ENCODE data around the gene NECAP2.

Gene NECAP2

DNA sequence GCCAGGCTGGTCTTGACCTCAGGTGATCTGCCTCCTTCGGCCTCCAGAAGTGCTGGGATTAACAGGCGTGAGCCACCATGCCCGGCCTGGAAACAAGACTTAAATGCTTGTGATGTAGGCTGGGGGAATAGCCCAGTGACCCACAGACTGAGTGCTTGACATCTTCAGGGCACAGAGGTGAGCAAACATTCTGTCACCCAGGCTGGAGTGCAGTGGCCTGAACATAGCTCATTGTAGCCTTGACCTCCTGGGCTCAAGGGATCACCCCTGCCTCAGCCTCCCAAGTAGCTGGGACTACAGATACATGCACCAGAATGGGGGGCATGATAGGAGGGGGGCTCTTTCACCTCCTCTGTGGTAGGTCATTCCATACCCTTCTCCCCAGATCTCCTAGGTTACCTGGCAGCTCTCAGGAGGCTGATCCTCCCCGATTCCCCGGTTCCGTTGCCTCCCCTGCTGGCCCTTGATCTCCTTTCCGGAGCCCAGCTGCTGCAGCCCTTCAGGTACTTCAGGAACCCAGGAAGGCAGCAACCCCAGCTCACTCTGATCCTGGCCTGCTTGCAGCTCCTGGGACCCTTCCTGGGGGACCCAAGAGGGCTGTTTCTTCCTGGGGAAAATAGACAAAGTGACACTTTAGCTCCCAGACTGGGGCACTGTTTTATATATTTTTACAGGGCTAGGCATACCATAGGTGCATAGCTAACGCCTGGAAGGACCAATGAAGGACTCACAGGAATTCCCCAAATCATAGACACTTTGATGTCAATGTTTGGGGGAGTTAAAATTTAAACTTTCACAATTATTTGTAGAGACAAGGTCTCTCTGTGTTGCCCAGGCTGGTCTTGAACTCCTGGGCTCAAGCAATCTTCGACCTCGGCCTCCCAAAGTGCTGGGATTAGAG, 15.1 kb upstream of the NECAP2 start:
- intact Hi-C loops (cut with DNase I): no loop called here
- DNase-seq: no peak

DNA sequence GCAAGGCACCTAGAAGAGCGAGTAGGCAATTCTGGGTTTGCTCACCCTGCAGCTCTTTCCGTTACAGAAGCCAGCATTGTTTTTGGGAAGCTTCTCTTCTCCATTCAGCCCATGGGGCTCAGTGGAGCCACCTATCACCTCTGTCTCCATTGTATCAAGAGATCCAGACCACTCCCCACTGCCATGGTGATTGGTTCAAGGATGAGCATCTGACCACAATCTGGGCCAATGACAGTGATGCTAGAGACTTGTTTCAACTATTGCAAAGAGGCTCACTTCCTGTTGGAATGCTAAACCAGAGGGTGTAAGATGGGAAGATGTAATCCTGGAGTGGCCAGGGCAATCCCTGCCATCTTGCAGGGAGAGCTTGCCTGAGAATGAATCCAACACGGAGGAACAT, 9.9 kb upstream of the NECAP2 start:
- DNase-seq: no peak

DNA sequence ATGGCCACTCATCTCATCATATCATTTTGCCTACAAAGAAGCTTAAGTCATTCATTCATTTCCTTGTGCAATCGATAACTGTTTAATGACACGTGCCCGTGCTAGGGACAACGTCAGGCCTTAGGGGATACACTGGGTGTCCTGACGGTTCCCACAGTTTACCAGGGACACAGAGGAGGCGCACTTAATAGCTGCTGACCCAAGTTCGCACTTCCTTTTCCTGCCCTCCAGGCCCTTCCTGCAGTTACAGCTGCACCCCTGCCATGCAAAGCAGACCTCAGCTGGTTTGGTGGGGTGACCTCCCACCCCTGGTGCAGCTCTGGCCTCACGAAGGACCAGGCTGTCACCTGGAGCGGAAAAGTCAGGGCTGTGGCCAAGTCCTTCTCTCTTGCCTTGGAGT, 7.5 kb upstream of the NECAP2 start:
- DNase-seq: no peak
- intact Hi-C loops (cut with DNase I): no loop called here

More for the DNA sequence above, 9.9 kb upstream of the NECAP2 start:
- intact Hi-C loops (cut with DNase I): no loop called here

DNA sequence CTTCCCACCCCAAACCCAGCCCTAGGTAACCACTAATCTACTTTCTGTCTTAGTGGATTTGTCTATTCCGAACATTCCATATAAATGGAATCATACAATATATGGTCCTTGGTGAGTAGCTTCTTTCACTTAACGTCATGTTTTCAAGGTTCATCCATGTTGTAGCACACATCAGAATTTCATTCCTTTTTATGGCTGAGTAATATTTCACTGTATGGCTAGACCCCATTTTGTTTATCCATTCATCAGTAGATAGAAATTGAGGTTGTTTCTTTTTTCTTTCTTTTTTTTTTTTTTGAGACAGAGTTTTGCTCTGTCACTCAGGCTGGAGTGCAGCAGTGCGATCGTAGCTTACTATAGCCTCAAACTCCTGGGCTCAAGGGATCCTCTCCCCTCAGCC, 6.5 kb upstream of the NECAP2 start:
- DNase-seq: no peak
- intact Hi-C loops (cut with DNase I): no loop called here

DNA sequence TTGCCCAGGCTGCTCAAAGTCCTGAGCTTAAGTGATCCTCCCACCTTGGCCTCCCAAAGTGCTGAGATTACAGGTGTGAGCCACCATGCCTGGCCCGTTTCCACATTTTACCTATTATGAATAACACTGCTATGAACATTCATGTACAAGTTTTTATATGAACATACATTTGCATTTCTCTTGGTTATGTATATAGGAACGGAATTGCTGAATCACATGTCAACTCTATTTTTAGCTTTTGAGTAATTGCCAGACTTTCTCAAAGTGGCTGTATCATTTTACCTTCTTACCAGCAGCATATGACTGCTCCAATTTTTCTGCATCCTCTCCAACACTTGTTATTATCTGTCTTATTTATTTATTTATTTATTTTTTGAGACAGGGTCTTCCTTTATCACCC, 6.0 kb upstream of the NECAP2 start:
- intact Hi-C loops (cut with DNase I): no loop called here

DNA sequence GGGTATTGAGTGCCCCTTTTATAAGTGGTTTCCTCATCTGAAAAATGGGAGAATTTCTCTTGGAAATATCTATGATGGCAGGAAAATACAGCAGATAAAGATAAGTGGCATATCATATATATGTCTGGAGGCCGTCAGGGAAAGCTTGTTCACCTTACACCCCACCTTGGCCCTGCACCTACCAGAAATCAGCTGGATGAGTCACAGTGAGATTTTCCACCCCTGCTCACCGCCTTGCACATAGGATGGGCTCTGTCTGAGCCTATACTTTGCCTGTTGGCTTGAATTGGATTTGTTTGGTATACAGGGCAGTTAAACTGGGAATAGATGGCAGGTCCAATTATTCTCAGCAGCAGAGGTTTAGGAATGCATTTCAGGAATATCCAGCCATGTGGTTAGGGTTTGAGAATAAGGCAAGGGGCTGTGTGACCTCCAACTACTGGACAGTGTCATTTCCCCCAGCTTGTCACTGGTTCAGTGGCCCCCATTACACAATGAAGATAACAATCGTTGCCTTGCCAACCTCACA, 3.5 kb upstream of the NECAP2 start, which contains the start of gene SPATA21:
SPATA21 (minus strand) TSS at position 479 of the 529 bp plus-strand sequence. CDS start 6,053 bp downstream, outside the sequence.
- no peak for DNase-seq
- intact Hi-C loops (cut with DNase I): loop anchor here (5.0 kb wide), 1 partner anchor 360 kb away; no protein-coding TSS in a partner anchor

More for the DNA sequence above, 6.0 kb upstream of the NECAP2 start:
- no peak for DNase-seq

DNA sequence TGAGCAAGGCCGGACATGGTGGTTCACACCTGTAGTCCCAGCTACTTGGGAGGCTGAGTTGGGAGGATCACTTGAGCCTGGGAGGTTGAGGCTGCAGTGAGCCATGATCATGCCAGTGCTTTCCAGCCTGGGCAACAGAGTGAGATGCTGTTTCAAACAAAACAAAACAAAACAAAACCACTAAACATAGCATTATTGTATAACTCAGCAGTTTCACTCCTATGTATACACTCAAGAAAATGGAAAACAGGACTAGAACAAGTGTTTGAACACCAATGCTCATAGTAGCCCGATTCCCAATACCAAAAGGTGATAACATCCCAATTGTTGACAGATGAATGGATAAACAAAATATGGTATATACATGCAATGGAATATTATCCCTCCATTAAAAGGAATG, 2.0 kb upstream of the NECAP2 start:
- intact Hi-C loops (cut with DNase I): loop anchor here (5.0 kb wide), 1 partner anchor 361 kb away; no protein-coding TSS in a partner anchor
- no peak for DNase-seq

DNA sequence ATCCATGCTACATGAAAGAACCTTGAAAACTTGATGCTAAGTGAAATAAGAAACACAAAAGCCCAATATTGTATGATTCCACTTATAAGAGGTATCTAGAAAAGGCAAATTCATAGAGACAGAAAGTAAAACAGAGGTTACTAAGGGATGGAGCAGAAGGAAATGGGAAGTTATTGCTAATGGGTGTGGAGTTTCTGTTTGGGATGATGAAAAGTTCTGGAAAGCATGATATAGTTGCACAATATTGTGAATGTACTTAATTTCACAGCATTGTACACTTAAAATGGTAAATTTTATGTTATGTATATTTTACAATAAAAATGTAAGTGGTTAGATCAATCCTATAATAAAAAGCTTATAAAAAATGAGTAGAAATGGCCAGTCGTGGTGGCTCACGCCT, 1.6 kb upstream of the NECAP2 start:
- DNase-seq: no peak

DNA sequence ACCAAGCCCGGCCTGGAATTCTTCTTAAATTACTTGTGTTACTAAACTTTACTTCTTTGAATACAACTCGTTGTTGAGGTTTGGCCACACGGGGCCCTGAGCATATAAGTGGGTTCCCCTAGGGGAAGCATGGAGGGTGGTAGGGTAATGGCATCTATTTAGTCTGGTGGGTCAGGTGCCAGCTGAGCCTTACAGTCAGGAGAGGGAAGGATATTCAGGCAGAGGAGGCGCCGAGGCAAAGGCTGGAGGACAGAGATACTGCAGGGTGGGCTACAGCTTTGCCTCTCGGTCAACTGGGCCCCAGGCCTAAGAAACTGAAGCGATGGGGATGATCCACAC, 424 bp upstream of the NECAP2 start:
- no peak for DNase-seq
- intact Hi-C loops (cut with DNase I): no loop called here

More for the DNA sequence above, 1.6 kb upstream of the NECAP2 start:
- intact Hi-C loops (cut with DNase I): loop anchor here (5.0 kb wide), 1 partner anchor 362 kb away; no protein-coding TSS in a partner anchor

DNA sequence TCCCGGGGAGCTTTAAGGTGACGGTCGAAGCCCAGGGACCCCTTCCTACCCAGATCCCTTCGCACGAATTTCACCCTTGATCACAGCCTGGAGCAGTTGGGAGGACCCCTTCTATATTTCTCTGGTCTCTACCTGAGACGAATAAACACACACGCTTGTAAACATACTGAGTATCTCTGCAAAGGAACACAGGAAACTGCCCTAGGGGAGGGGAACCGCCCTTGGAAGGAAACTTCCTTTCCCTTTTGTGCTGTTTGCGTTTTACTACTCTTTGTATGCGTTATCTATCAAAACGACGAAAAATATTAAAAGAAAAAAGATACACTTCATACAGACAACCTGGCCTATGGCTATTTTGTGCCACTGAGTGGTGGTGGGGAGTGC, 750 bp downstream of the NECAP2 start:
- intact Hi-C loops (cut with DNase I): no loop called here
- no peak for DNase-seq

DNA sequence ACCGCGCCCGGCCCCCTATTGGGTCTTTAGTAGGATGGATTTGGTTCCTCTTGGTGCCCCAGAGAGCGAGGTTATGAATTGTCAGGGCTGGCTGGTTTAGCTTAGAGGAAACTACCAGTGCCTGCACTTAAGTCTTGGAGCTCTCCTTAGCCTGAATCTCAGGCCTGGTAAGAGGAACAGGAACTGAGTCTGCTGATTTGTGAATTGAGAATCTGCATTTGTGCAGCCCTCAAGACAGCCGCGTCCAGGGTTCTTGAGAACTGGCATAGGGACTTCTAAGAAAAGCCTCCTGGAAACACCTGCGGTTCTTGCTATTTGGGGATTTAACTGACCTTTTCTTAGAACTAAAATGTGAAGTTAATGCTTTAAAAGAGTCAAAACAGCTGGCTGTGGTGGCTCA, 1.7 kb downstream of the NECAP2 start:
- intact Hi-C loops (cut with DNase I): no loop called here
- no peak for DNase-seq

DNA sequence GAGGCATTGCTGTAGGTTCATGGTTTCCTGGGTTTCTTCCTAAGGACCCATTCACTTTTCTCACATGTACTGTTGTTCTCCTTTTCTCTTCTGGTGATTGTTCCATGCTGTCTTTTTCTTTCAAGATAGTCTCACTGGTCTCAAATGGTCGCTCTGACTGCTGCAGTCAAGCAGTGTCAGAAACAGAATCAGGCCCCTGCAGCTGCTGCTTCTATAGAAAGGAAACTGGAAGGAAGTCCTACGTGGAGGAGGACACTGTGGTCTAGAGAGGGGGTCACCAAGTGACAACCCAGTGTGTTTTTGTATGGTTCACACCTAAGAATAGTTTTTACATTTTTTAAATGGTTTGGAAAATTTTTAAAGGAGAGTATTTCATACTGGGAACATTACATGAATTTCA, 2.4 kb downstream of the NECAP2 start:
- DNase-seq: no peak
- intact Hi-C loops (cut with DNase I): no loop called here

DNA sequence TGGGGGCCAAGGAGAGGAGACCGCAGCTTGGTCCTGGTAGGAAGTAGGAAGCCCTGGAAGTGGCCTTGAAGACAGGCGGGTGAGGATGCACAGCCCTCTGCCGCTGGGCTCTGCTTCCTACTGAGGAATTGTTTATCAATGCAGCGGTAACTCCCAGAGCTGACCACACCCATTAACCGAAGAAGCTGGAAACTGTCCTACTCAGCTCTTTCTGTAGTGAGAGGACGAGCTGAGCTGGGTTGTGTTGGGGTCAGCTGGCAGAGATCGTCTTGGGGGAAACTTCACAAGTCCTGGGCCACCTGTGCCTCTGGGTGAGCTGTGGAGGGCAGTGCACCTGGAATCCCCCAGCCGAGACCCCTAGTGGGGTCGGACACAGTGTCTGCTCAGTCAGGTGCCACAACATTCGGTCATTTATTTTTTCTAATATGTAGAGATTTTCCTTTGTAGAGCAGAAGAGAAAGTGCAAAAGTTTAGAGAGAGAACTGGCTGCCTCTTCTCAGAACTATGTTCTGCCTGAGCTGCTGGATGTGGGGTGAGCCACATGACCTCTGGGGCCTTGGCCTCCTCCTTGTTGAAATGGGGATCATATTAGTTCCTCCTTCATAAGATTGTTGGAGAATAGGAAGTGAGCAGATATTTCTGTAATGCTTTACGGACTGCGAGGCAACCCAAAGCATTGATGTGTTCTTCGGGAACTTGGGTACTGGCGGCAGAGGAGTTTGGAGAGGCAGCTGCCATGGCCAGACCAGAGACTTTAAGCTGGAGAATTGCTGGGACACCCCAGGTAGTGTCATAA, 3.6 kb downstream of the NECAP2 start:
- DNase-seq: peak in 1 of 10 donors; percentile 64

DNA sequence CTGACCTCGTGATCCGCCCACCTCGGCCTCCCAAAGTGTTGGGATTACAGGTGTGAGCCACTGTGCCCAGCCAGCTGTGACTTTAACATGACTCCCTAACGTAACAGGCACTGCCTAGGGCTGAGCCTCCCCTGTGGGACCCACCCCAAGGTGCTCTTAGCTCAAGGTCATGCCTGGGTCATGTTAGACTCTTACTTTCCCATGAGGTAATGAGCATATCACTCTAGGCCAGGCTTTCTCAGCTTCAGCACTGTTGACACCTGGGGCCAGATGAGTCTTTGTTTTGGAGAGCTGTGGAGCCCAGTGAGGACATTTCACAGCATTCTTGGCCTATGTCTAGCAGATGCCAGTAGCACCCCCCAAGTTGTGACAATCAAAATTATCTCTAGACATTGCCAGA, 4.5 kb downstream of the NECAP2 start:
- intact Hi-C loops (cut with DNase I): no loop called here
- DNase-seq: peak in 2 of 10 donors; percentile 18 to 32

More for the DNA sequence above, 3.6 kb downstream of the NECAP2 start:
- intact Hi-C loops (cut with DNase I): no loop called here

DNA sequence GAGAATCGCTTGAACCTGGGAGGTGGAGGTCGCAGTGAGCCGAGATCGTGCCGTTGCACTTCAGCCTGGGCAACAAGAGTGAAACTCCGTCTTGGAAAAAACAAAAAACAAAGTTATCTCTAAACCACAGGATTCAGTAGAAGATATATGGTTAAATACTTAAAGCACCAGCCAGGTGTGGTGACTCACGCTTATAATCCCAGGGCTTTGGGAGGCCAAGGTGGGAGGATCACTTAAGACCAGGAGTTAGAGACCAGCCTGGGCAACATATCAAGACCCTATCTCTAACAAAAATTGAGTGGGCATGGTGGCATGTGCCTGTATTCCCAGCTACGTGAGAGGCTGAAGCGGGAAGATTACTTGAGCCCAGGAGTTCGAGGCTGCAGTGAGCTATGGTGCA, 5.6 kb downstream of the NECAP2 start:
- DNase-seq: peak in 1 of 10 donors; percentile 14
- intact Hi-C loops (cut with DNase I): no loop called here

DNA sequence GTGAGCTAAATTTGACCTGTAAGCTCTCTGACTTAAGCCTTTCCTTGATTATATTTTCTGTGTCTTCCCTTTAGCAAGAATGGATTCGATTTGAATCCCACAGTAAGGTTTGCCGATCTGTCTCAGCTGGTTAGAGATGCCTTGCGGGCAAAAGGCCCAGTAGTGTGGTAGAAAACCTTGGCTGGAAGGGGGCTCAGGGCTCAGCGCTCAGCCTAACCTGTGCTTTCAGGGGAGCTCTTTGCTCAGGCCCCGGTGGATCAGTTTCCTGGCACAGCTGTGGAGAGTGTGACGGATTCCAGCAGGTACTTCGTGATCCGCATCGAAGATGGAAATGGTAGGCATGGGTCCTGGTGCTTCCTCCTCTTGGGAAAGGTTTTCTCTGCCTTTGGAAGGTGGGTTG, 7.1 kb downstream of the NECAP2 start:
- peak in 2 of 10 donors; percentile 33 to 42 for DNase-seq
- intact Hi-C loops (cut with DNase I): no loop called here

DNA sequence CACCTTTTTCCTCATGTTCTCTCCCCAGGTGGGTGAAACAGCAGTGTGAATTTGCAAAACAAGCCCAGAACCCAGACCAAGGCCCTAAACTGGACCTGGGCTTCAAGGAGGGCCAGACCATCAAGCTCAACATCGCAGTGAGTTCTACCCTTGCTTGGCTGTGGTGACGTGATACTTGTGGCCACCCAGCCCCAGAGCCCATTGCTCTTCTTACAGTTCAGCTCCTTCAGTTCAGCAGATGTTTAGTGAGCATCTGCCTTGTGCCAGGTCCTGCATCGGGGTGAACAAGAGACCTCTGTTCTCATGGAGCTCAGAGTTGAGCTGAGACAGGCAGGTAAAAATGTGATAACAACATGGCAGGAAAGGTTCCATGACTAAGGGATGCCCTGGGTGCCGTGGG, 8.5 kb downstream of the NECAP2 start:
- intact Hi-C loops (cut with DNase I): no loop called here
- DNase-seq: no peak

DNA sequence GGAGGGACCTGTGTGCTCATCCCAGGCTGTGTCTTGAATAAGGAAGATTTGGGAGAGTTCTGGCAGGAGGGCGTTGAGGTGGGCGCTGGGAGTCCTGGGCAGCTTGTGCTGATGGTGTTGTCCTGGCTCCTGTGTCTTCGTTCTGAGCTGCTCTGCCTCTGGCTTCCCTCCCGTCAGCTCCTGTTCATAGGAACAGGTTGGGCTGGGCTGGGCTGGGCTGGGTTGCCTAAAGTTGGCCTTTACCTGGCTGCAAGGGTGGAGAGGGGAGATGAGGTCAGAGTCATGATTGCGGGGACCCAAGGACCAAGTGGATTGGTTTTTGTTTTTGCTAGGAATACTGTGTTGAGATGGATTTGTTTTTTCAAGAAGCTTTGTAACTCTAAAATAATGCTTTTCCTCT, 9.1 kb downstream of the NECAP2 start:
- DNase-seq: peak in 2 of 10 donors; percentile 19 to 32
- intact Hi-C loops (cut with DNase I): no loop called here

DNA sequence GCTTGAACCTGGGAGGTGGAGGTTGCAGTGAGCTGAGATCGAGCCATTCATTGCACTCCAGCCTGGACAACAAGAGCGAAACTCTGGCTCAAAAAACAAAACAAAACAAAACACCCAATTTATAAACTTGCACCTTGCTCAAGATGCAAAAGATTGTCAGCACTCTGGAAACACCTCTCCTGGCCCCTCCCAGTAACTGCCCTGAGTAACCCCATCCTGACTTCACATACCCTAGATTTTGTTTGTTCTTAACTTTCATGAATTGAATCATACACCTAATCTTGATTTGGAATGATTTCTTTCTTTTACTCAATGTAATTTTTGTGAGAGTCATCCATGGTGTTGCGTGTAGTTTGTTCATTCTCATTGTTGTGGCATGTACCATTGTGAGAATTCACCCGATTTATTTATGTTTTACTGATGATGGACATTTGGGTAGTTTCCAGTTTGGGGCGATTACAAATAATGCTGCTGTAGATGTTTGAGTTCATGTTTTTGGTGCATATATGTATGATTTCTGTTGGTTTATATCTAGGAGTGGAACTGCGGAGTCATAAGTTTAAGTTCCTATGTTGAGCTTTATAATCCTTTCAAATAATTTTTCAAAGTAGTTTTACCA, 10.4 kb downstream of the NECAP2 start:
- intact Hi-C loops (cut with DNase I): no loop called here
- no peak for DNase-seq

DNA sequence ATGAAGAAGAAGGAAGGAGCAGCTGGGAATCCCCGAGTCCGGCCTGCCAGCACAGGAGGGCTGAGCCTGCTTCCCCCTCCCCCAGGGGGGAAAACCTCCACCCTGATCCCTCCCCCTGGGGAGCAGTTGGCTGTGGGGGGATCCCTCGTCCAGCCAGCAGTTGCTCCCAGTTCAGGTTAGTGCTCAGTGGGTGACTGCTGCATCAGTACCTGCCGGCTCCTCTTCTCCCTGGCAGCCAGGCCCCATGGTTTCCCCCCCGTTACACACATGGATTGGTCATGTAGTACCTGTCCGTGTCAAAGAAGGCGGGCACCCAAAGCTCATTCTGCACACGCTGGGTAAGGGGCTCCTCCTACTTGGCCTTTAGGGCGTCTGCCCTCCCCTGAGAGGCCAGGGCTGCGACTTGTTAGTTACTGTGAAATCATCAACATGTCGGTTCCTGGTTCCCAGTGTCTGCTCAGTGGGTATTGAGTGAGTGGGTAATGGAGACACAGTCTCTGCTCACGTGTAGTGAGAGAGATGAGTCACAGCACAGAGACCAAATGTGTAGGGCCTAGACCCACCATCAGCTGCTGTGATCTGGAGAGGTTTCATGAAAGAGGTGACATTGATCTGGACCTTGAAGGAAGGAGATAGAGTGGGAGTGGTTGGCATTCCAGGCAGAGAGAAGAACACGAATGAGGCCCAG, 11.5 kb downstream of the NECAP2 start:
- peak in 2 of 10 donors; percentile 62 to 69 for DNase-seq
- intact Hi-C loops (cut with DNase I): no loop called here
